ENCODE data around the gene KRT8. TPM values are rescaled to one million over a fixed set of nuclear protein-coding genes. Genes with fewer than 3 reads are reported as not detected.

The KRT8 gene
- total and polyA plus RNA-seq, 2 of the 13 experiments (the other 11 are each of a cell fraction or from before 2014, with no cell fraction given), result 498 to 718 TPM

GRCh38 chr12:52904509-52905300, at the start of gene KRT8 (continued):
- 0 out of 2 replicates have a peak, but pooled peaks have one; percentile 39 for TF ChIP-seq ARID5B (CRISPR knock-in tag; IDR thresholded peaks at IDR 0.05)
- peak; percentile 32 for TF ChIP-seq BRD4 (CRISPR knock-in tag; IDR thresholded peaks at IDR 0.05)
- TF ChIP-seq HIVEP1 (CRISPR knock-in tag; IDR thresholded peaks at IDR 0.05), result peak; percentile 61; the same call in 1 of the 2 replicates
- peak; percentile 52; the same call in 1 of the 2 replicates for TF ChIP-seq TBX2 (CRISPR knock-in tag; IDR thresholded peaks at IDR 0.05; ENCODE audit: borderline replicate concordance)
- 0 out of 2 replicates have a peak, but pooled peaks have one; percentile 36 for TF ChIP-seq ZNF784 (CRISPR knock-in tag; IDR thresholded peaks at IDR 0.05; ENCODE audit: borderline replicate concordance)
- TF ChIP-seq MLXIP (CRISPR knock-in tag; IDR thresholded peaks at IDR 0.05; ENCODE audit: borderline replicate concordance), result 0 out of 2 replicates have a peak, but pooled peaks have one; percentile 17
- TF ChIP-seq ZNF687 (CRISPR knock-in tag; IDR thresholded peaks at IDR 0.05), result peak; percentile 82
- peak; percentile 91 for TF ChIP-seq ZBED4 (CRISPR knock-in tag; IDR thresholded peaks at IDR 0.05; ENCODE audit: borderline replicate concordance)
- TF ChIP-seq POLR2A (IDR thresholded peaks at IDR 0.05; ENCODE audit: insufficient read depth in 1 of 2, low read depth in 2 of 2, low read length in 2 of 2), result peak; percentile 93 to 99
- peak; percentile 43 for TF ChIP-seq YY1 (IDR thresholded peaks at IDR 0.05; ENCODE audit: insufficient read depth, insufficient replicate concordance, low read depth, low read length)
